Kidney (tissue), 14 donors: ENCODE results near the gene SEMA3D. TPM values are rescaled to one million over a fixed set of nuclear protein-coding genes. Genes with fewer than 3 reads are reported as not detected.

Experiments
- DNase-seq, 5 donors: peaks; one replicate each; pipeline ENCODE4 v3.0.0-alpha.2; 2013 to 2020
- FAIRE-seq: peaks from 2 replicates; lab custom pipeline; 2012; peaks lifted over from hg19 to GRCh38; lab: Jason Lieb, UNC
- H3K27ac ChIP-seq, 2 donors: one replicate each; pipeline ENCODE4 v1.7.0; 2013; ENCODE audit warnings: low read depth in 2 of 2, low read length in 2 of 2, inconsistent platforms in 1 of 2
- H3K27me3 ChIP-seq: one replicate; pipeline ENCODE4 v1.7.1; 2013; ENCODE audit warnings: low read length, inconsistent platforms; ENCODE audit not compliant: control insufficient read depth, insufficient read depth
- H3K36me3 ChIP-seq, 3 donors: one replicate each; pipeline versions ENCODE4 v1.7.0 to v1.7.1; 2013; ENCODE audit warnings: low read length in 3 of 3, control low read depth in 1 of 3, inconsistent platforms in 1 of 3; ENCODE audit not compliant: insufficient read depth in 3 of 3, control insufficient read depth in 2 of 3
- H3K4me1 ChIP-seq, 3 donors: one replicate each; pipeline versions ENCODE4 v1.7.0 to v1.7.1; 2013; ENCODE audit warnings: low read length in 3 of 3, inconsistent platforms in 1 of 3, low read depth in 1 of 3; ENCODE audit not compliant: control insufficient read depth in 2 of 3, insufficient read depth in 2 of 3
- H3K4me3 ChIP-seq, 3 donors: one replicate each; pipeline versions ENCODE4 v1.7.0 to v1.8.1; 2013; ENCODE audit warnings: low read length in 3 of 3, control low read depth in 1 of 3, inconsistent platforms in 1 of 3
- H3K9ac ChIP-seq, 3 donors: one replicate each; pipeline versions ENCODE4 v1.7.0 to v1.7.1; 2013; ENCODE audit warnings: low read length in 3 of 3, control low read depth in 1 of 3, inconsistent platforms in 1 of 3
- H3K9me3 ChIP-seq, 3 donors: one replicate each; pipeline versions ENCODE4 v1.7.0 to v1.7.1; 2013; ENCODE audit warnings: low read length in 3 of 3, control low read depth in 1 of 3, inconsistent platforms in 1 of 3; ENCODE audit not compliant: control insufficient read depth in 2 of 3, insufficient read depth in 1 of 3
- CTCF ChIP-seq: IDR thresholded peaks from 3 replicates; pipeline ENCODE4 v1.5.1; 2012; ENCODE audit warnings: mild to moderate bottlenecking, moderate library complexity, borderline replicate concordance; ENCODE audit not compliant: insufficient read depth; ENCODE audit errors: extremely low read depth
- intact Hi-C: fragments of 100-400 bp; cut with DNase I; formaldehyde crosslinking; loops from one replicate; pipeline ENCODE4 v1.11.1; 2022
- polyA plus RNA-seq: library from polyadenylated mRNA; stranded (reverse); fragments of 350-450 nt; fragmentation: Illumina TruSeq; extraction: RNeasy Lipid Tissue Mini Kit (QIAGEN cat#74804); gene quantifications from one replicate; pipeline ENCODE4 v1.2.3, GENCODE V29; 2014; ENCODE audit warnings: low read depth, low replicate concordance; ENCODE audit not compliant: insufficient read depth
- total RNA-seq: library from RNA; stranded (reverse); fragmentation: NEBNext Ultra II Directional; extraction: Animal tissue kit (Norgen Biotek cat#: 25700); gene quantifications from one replicate; pipeline ENCODE4 v1.2.1, GENCODE V29; 2021
- donor health status: control.
- donor health status: control.
- donor health status: control.
- donor health status: control.
- donor health status: control.
- donor health status: DM: yes; HTN: yes; CAD: no.
- donor health status: Normal renal cell carcinoma (clear cell type).

Gene SEMA3D
- total and polyA plus RNA-seq, 2 donors from 2014 or later: 0.82 to 17.5 TPM

GRCh38 chr7:85196696-85197095 is 9.8 kb upstream of the SEMA3D start:
- FAIRE-seq: no peak
- no peak overlapping the region for H3K4me3 ChIP-seq
- H3K9me3 ChIP-seq: no peaks in the 10 kb centered on the region

DNA sequence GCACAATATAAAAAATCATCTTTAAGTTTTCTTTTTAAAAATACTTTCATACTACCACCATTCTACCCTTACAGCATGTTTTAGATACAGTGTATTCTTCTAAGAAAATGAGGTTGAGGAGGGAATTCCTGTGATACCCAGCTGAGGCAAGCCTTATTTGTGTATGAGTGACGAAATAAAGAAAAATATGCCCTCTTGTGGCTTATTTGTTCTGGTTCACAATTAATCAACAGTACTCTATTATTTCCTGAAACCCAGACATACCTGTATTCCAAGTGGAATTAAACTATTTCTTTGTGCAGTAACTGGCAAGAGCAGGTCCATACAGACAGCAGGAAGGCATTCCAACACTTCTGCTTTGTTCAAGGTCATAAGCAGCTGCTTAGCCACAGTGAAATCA is 4.5 kb upstream of the SEMA3D start:
- Histone ChIP-seq H3K4me1 (peaks cover 0 to 3% (median 0%) of the 10 kb centered on the region in 3 donors), H3K4me3 (no peak overlapping the region), H3K9me3 (no peaks in the 10 kb centered on the region), H3K27ac (no peak overlapping the region), H3K36me3 (no peaks in the 10 kb centered on the region), H3K27me3 (no peaks in the 10 kb centered on the region), H3K9ac (no peak overlapping the region)
- peak; percentile 21 for TF ChIP-seq CTCF
- DNase-seq (peak in 2 of 5 donors; percentile 47 to 62), FAIRE-seq (peak; percentile 27)
- intact Hi-C loops: no loop called here

More at GRCh38 chr7:85196696-85197095, 9.8 kb upstream of the SEMA3D start:
- Histone ChIP-seq H3K9ac (no peak overlapping the region), H3K36me3 (no peaks in the 10 kb centered on the region), H3K4me1 (no peaks in the 10 kb centered on the region), H3K27me3 (no peaks in the 10 kb centered on the region), H3K27ac (no peak overlapping the region)
- intact Hi-C loops: no loop called here
- no peak for TF ChIP-seq CTCF
- DNase-seq: no peak

DNA sequence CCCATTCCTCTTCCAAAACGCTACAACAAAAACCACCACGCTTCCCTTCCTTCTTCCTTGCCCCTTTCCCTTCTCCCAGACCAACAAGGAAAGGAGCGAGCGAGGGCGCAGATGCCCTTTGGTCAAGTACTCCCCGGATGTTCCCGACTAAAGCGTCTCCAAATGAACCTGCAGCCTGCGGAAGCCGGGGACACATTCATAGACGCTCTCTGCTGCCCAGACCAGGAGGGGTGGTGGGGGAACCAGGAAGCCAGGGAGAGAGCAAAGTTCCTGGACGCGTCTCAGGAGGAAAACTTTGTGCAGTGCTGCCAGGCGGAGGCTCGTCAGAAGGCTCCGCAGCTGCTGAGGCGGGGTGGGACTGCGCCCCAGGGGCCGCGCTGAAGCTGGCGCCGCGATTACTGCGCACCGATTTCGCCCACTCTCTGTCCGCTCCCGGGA is 754 bp downstream of the SEMA3D start:
- Histone ChIP-seq H3K27me3 (no peaks in the 10 kb centered on the region), H3K36me3 (no peaks in the 10 kb centered on the region), H3K27ac (peak overlapping the region; percentile 30 to 59), H3K9me3 (no peaks in the 10 kb centered on the region), H3K9ac (peak overlapping the region; percentile 42 to 78 (median 66)), H3K4me1 (peaks cover 0 to 13% (median 0%) of the 10 kb centered on the region in 3 donors), H3K4me3 (peak overlapping the region; percentile 74 to 82 (median 81))
- no peak for TF ChIP-seq CTCF
- DNase-seq: peak; percentile 67 to 83 (median 79)
- no peak for FAIRE-seq
- intact Hi-C loops: no loop called here
